Endothelial cell (in vitro differentiated cells): ENCODE data around the gene GNG8. TPM values are rescaled to one million over a fixed set of nuclear protein-coding genes. Genes with fewer than 3 reads are reported as not detected.

Experiments
- DNase-seq: peaks from one replicate; pipeline ENCODE4 v3.0.0; 2021; ENCODE audit warnings: low spot score
- H3K27ac Mint-ChIP-seq: one replicate; pipeline ENCODE4 v1.8.0; 2021; ENCODE audit warnings: mixed read lengths, inconsistent platforms; ENCODE audit not compliant: unreplicated experiment
- H3K27me3 Mint-ChIP-seq: one replicate; pipeline ENCODE4 v1.8.0; 2021; ENCODE audit warnings: mild to moderate bottlenecking, moderate library complexity, mixed read lengths, inconsistent platforms; ENCODE audit not compliant: unreplicated experiment
- H3K36me3 Mint-ChIP-seq: one replicate; pipeline ENCODE4 v1.8.0; 2021; ENCODE audit warnings: mild to moderate bottlenecking, low read depth, mixed read lengths, inconsistent platforms; ENCODE audit not compliant: unreplicated experiment
- H3K4me1 Mint-ChIP-seq: one replicate; pipeline ENCODE4 v1.8.0; 2021; ENCODE audit warnings: mild to moderate bottlenecking, mixed read lengths, inconsistent platforms; ENCODE audit not compliant: unreplicated experiment
- H3K4me3 Mint-ChIP-seq: one replicate; pipeline ENCODE4 v1.8.0; 2021; ENCODE audit warnings: mild to moderate bottlenecking, mixed read lengths, inconsistent platforms; ENCODE audit not compliant: unreplicated experiment
- H3K9me3 Mint-ChIP-seq: one replicate; pipeline ENCODE4 v1.8.0; 2021; ENCODE audit warnings: mixed read lengths, inconsistent platforms; ENCODE audit not compliant: unreplicated experiment
- long read RNA-seq: library from polyadenylated mRNA; unstranded; transcript quantifications from one replicate; pipeline ENCODE4 v2.0.0, GENCODE V29; 2020; ENCODE audit not compliant: unreplicated experiment
- total RNA-seq: library from RNA; stranded (reverse); fragmentation: NEBNext Ultra II Directional; extraction: Animal tissue kit (Norgen Biotek cat#: 25700); gene quantifications from one replicate; pipeline ENCODE4 v1.2.1, GENCODE V29; 2021; ENCODE audit not compliant: unreplicated experiment
- TF ChIP-seq, protein P1 (sequence below): fragments of 200-600 bp; sonication (generic); IDR thresholded peaks from one replicate; pipeline ENCODE4 v1.5.0; 2021; ENCODE audit warnings: antibody characterized with exemption; ENCODE audit not compliant: unreplicated experiment

Gene GNG8
- total RNA-seq: not detected
- long read RNA-seq: 0 reads

DNA sequence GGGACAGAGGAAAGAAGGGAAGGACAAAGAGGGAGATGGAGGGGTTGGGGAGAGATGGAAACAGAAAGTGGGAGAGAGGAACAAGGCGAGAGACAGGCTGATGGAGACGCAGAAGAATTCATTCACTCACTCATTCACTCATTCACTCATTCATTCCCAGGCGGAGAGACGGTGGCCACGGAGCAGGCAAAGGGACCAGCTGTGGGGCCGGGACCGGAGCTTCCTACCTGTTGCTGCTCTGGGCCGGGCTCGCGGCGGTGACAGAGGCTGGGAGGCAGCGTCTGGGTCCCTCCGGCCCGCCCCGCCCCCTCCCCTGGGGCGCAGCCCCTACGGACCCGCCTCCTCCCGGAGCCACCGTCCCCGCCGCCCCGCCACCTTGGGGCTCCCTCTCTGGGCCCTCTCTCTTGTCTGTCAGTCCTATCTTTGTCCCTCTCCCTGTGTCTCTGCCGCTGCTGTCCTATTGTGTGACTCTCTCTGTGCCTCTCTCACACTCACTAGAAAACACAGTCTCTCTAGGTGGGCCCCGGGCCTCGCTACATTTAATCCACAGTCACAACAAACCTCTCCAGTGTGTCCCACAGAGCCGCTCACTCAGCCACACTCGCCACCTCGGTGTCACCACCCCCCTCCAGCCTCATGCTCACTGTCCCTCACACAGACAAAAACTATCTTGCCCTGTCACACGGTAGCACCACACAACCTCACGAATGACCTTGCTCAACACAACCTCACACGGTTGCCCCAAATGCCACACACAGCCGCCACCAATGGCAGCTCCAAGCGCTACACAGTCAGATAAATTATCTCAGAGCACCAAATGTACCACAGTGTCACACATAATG, at the start of gene GNG8:
TSS of gene GNG8 (minus strand) at position 283 of the 842 bp plus-strand sequence. CDS start 1,520 bp downstream, outside the sequence.
- Mint-ChIP-seq H3K27ac (no peak within 1 kb of the TSS), H3K4me1 (peaks cover 9% of the 10 kb centered on the region), H3K4me3 (no peak within 1 kb of the TSS), H3K9me3 (no peaks in the 10 kb centered on the region), H3K27me3 (peaks cover 11% of the 10 kb centered on the region), H3K36me3 (peaks cover 4% of the 10 kb centered on the region)
- no peak for DNase-seq
- TF ChIP-seq, protein P1, sequence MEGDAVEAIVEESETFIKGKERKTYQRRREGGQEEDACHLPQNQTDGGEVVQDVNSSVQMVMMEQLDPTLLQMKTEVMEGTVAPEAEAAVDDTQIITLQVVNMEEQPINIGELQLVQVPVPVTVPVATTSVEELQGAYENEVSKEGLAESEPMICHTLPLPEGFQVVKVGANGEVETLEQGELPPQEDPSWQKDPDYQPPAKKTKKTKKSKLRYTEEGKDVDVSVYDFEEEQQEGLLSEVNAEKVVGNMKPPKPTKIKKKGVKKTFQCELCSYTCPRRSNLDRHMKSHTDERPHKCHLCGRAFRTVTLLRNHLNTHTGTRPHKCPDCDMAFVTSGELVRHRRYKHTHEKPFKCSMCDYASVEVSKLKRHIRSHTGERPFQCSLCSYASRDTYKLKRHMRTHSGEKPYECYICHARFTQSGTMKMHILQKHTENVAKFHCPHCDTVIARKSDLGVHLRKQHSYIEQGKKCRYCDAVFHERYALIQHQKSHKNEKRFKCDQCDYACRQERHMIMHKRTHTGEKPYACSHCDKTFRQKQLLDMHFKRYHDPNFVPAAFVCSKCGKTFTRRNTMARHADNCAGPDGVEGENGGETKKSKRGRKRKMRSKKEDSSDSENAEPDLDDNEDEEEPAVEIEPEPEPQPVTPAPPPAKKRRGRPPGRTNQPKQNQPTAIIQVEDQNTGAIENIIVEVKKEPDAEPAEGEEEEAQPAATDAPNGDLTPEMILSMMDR: no peak

DNA sequence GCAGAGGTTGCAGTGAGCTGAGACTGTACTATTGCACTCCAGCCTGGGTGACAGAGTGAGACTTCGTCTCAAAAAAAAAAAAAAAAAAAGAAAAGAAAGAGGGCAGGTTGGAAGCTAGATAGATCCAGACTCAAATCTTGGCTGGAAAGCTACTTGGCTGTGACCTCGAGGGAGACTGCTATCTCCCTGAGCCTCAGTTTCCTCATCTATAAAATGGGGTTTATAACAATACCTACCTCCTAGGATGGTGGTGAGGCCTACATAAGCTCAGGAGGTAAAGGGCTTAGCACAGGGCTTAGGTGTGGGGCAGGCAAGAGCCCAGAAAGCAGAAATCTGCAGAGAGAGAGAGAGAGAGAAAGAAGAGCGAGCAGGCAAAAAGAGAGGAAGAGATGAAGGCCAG, 49.2 kb upstream of the GNG8 start:
- Mint-ChIP-seq H3K27me3 (peaks cover 7% of the 10 kb centered on the region), H3K4me3 (peak overlapping the region; percentile 62), H3K9me3 (no peaks in the 10 kb centered on the region), H3K27ac (no peak overlapping the region), H3K4me1 (no peaks in the 10 kb centered on the region), H3K36me3 (peaks cover 27% of the 10 kb centered on the region)
- TF ChIP-seq, protein P1: no peak
- no peak for DNase-seq

DNA sequence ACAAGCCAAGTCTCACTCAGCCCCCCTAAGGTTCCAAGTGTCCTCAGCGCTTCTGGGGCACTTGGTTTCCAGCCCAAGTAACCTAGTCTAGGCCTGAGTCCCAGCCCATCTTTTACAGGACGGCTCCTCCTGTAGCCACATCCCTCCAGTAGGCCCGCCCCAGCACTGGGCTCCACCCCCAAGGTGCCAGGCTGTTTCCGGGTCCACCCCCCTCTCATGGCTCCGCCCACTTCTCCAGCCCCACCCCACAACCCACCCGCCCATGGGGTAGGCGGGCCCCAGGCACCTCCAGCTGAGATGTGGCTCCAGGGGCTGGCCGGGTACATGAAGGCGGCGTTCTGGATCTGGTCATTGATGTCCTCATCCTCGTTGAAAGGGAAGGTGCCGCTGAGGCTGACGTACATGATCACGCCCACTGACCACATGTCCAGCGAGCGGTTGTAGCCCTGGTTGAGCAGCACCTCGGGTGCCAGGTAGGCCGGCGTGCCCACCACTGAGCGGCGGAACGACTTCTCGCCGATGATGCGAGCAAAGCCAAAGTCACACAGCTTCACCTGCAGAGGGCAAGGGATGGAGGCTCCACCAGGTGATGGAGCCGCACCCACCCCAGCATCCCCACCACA, 42.2 kb upstream of the GNG8 start:
- H3K27ac Mint-ChIP-seq: no peak overlapping the region
- peak; percentile 31 for DNase-seq
- no peaks in the 10 kb centered on the region for H3K4me1 Mint-ChIP-seq
- TF ChIP-seq, protein P1: no peak
- H3K27me3 Mint-ChIP-seq: peaks cover 14% of the 10 kb centered on the region
- H3K4me3 Mint-ChIP-seq: no peak overlapping the region
- H3K9me3 Mint-ChIP-seq: no peaks in the 10 kb centered on the region
- peaks cover 49% of the 10 kb centered on the region for H3K36me3 Mint-ChIP-seq

- peak overlapping the region; percentile 74 for H3K4me3 Mint-ChIP-seq
- H3K9me3 Mint-ChIP-seq: no peaks in the 10 kb centered on the region
- TF ChIP-seq, protein P1: no peak
- H3K36me3 Mint-ChIP-seq: peaks cover 48% of the 10 kb centered on the region
- H3K27ac Mint-ChIP-seq: no peak overlapping the region
- peak; percentile 13 for DNase-seq
- H3K27me3 Mint-ChIP-seq: peaks cover 10% of the 10 kb centered on the region
- no peaks in the 10 kb centered on the region for H3K4me1 Mint-ChIP-seq
These were observed 38.6 kb upstream of the GNG8 start for GRCh38 chr19:46674416-46675178.
